Lower leg skin (tissue), 4 donors: ENCODE results near the gene FANCC. TPM values are rescaled to one million over a fixed set of nuclear protein-coding genes. Genes with fewer than 3 reads are reported as not detected.

Experiments
- DNase-seq, 2 donors: peaks; one replicate each; pipeline ENCODE4 v3.0.0-alpha.2; 2019; ENCODE audit warnings: low spot score in 2 of 2
- H3K4me3 ChIP-seq: fragments of 200-600 bp; sonication (generic); 2 replicates; pipeline ENCODE4 v1.5.1; 2017; ENCODE audit warnings: mild to moderate bottlenecking, low read depth; ENCODE audit not compliant: poor library complexity, severe bottlenecking
- CTCF ChIP-seq, 3 donors: fragments of 450-650 bp; IDR thresholded peaks; one replicate each; pipeline ENCODE4 v1.5.1; 2016; ENCODE audit warnings: antibody characterized with exemption in 3 of 3, mild to moderate bottlenecking in 3 of 3, moderate library complexity in 2 of 3
- POLR2A ChIP-seq, 2 donors: fragments of 450-650 bp; IDR thresholded peaks; one replicate each; pipeline ENCODE4 v1.6.1; 2016 to 2017; ENCODE audit warnings: antibody characterized with exemption in 2 of 2, mild to moderate bottlenecking in 1 of 2, moderate library complexity in 1 of 2
- WGBS, 2 donors: methylation state at CpG; one replicate each; pipeline ENCODE4 v1.1.5; 2018; 5-methylcytosine and 5-hydroxymethylcytosine counted together
- intact Hi-C: fragments of 100-400 bp; cut with DNase I; formaldehyde crosslinking; loops from one replicate; pipeline ENCODE4 v1.15.0; 2023; ENCODE audit warnings: low total_unique reads
- total RNA-seq, 4 donors: library from RNA; depleted of rRNA; stranded (reverse); fragments of >200 nt; gene quantifications; one replicate each; pipeline ENCODE4 v1.1.0, GENCODE V29; 2016

Gene FANCC
- total RNA-seq, 4 donors from 2014 or later: 6.7 to 10.2 (median 8.1) TPM

GRCh38 chr9:95285307-95285706 is 32.2 kb downstream of the FANCC start:
- no peak for DNase-seq
- no peak overlapping the region for H3K4me3 ChIP-seq
- WGBS, 2 donors: 59 to 82% methylated on average over 1 of the region's 1 CpG
- no peak for TF ChIP-seq CTCF (IDR thresholded peaks at IDR 0.05)
- TF ChIP-seq POLR2A (IDR thresholded peaks at IDR 0.05): no peak
- intact Hi-C loops: no loop called here

DNA sequence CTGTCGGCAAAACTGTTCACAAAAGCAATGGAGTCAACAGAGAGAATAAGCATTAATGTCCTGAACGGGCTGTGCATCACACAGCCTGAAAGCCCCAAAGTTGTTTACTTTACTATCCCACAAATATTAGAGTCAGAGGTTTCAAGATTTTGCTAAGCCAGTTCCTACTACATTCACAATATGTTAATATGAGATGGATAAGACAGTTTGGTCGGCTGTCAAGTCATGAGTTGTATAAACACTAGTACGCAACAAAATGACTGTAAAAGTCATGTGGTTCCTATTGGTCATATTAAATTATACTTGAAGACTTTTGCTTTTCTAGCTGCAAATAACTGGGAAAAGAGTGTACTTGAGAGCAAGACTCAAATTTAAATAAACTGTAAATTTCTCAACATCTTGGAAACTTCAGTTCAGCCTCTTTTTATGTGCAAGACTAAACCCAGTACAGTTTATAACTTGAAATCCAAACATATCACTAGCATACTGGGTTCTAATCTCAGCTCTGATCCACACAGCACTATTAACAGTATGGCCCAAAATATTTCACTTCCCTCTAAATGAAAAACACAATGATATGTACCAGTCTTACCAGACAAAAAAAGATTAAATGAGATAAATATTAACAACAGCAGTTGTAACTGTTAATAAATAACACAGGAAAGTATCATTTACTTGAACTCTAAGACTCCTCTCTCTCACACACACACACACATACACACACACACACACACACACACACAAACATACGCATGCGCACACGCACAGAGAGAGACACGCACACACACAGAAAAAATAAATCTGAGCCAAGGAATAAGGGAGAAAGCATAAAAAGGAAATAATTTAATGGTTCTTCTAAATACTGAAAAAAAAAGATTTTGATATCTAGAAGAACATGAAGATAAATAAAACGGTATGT is 33.1 kb downstream of the FANCC start:
- no peak overlapping the region for H3K4me3 ChIP-seq
- TF ChIP-seq POLR2A (IDR thresholded peaks at IDR 0.05): no peak
- TF ChIP-seq CTCF (IDR thresholded peaks at IDR 0.05): no peak
- intact Hi-C loops: no loop called here
- 82% methylated on average over 9 of the region's 9 CpGs for WGBS, 2 donors
- DNase-seq: no peak

GRCh38 chr9:95283673-95284072 is 33.8 kb downstream of the FANCC start:
- intact Hi-C loops: no loop called here
- 38 to 53% methylated on average over 2 of the region's 2 CpGs for WGBS, 2 donors
- DNase-seq: no peak
- TF ChIP-seq CTCF (IDR thresholded peaks at IDR 0.05): no peak
- TF ChIP-seq POLR2A (IDR thresholded peaks at IDR 0.05): no peak
- no peak overlapping the region for H3K4me3 ChIP-seq

GRCh38 chr9:95282332-95282731 is 35.2 kb downstream of the FANCC start:
- no peak overlapping the region for H3K4me3 ChIP-seq
- intact Hi-C loops: no loop called here
- TF ChIP-seq POLR2A (IDR thresholded peaks at IDR 0.05) (no peak), CTCF (IDR thresholded peaks at IDR 0.05) (no peak)
- no peak for DNase-seq

GRCh38 chr9:95280745-95281144 is 36.8 kb downstream of the FANCC start:
- TF ChIP-seq POLR2A (IDR thresholded peaks at IDR 0.05) (no peak), CTCF (IDR thresholded peaks at IDR 0.05) (no peak)
- H3K4me3 ChIP-seq: no peak overlapping the region
- WGBS, 2 donors: 95 to 98% methylated on average over 1 of the region's 1 CpG
- intact Hi-C loops: no loop called here
- no peak for DNase-seq

DNA sequence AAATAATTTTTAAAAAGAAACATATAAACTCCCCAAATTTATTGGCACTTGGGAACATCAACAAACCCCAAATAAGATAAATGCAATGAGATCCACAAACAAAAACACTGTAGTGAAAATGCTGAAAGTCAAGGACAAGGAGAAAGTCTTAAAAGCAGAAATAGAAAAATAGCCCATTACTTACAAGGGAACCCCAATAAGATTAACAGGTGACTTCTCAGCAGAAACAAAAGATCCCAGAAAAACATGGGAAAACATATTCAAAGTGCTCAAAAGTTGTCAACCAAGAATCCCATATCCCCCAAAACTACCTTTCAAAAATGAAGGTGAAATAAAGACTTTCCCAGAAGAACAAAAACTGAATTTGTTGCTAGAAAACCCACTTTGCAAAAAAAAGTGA is 40.0 kb downstream of the FANCC start:
- TF ChIP-seq POLR2A (IDR thresholded peaks at IDR 0.05): no peak
- no peak for TF ChIP-seq CTCF (IDR thresholded peaks at IDR 0.05)
- intact Hi-C loops: no loop called here
- DNase-seq: no peak
- H3K4me3 ChIP-seq: no peak overlapping the region
